ENCODE measurements around the gene NID2.

NID2 gene

GRCh38 chr14:51989293-51990234 lies 79.3 kb downstream of the NID2 start, which contains the start of gene RTRAF:
Gene RTRAF, plus strand, starts transcription at chr14:51989546. Its CDS starts 94 bp downstream, at chr14:51989640.
- no peak for TF ChIP-seq SUZ12 (IDR thresholded peaks at IDR 0.05; ENCODE audit: extremely low read depth, insufficient read depth, insufficient read length)
- TF ChIP-seq YY1 (IDR thresholded peaks at IDR 0.05; ENCODE audit: insufficient read depth, insufficient read length), result no peak
- no peak for TF ChIP-seq ZNF274 (IDR thresholded peaks at IDR 0.05; ENCODE audit: low read depth, low read length)
- H3K36me3 ChIP-seq (ENCODE audit: insufficient read depth, insufficient read length, low read length), result peaks cover 31% of the 10 kb centered on the region
- no peaks in the 10 kb centered on the region for H3K27me3 ChIP-seq (ENCODE audit: insufficient read depth, insufficient read length)
- H3K4me3 ChIP-seq (ENCODE audit: insufficient read length, low read depth), result peak within 1 kb of the TSS; percentile 85
- H3K9ac ChIP-seq (ENCODE audit: insufficient read length, low read depth), result peak within 1 kb of the TSS; percentile 92
- peak; percentile 85 for DNase-seq (ENCODE audit: low read depth, low spot score)
- no peaks in the 10 kb centered on the region for H3K9me3 ChIP-seq (ENCODE audit: insufficient read depth, low read length)
- H3K4me1 ChIP-seq (ENCODE audit: insufficient read depth, insufficient read length), result no peaks in the 10 kb centered on the region

GRCh38 chr14:51988221-51988620 lies 80.6 kb downstream of the NID2 start:
- no peak for TF ChIP-seq SUZ12 (IDR thresholded peaks at IDR 0.05; ENCODE audit: extremely low read depth, insufficient read depth, insufficient read length)
- TF ChIP-seq YY1 (IDR thresholded peaks at IDR 0.05; ENCODE audit: insufficient read depth, insufficient read length), result no peak
- no peak for TF ChIP-seq ZNF274 (IDR thresholded peaks at IDR 0.05; ENCODE audit: low read depth, low read length)
- H3K36me3 ChIP-seq (ENCODE audit: insufficient read depth, insufficient read length, low read length), result peaks cover 20% of the 10 kb centered on the region
- H3K4me3 ChIP-seq (ENCODE audit: insufficient read length, low read depth), result no peak overlapping the region
- H3K4me1 ChIP-seq (ENCODE audit: insufficient read depth, insufficient read length), result no peaks in the 10 kb centered on the region
- no peaks in the 10 kb centered on the region for H3K9me3 ChIP-seq (ENCODE audit: insufficient read depth, low read length)
- no peaks in the 10 kb centered on the region for H3K27me3 ChIP-seq (ENCODE audit: insufficient read depth, insufficient read length)
- DNase-seq (ENCODE audit: low read depth, low spot score), result no peak
- H3K9ac ChIP-seq (ENCODE audit: insufficient read length, low read depth), result no peak overlapping the region

- Histone ChIP-seq H3K4me1 (ENCODE audit: insufficient read depth, insufficient read length) (no peaks in the 10 kb centered on the region), H3K36me3 (ENCODE audit: insufficient read depth, insufficient read length, low read length) (no peaks in the 10 kb centered on the region), H3K9me3 (ENCODE audit: insufficient read depth, low read length) (no peaks in the 10 kb centered on the region), H3K27me3 (ENCODE audit: insufficient read depth, insufficient read length) (peaks cover 6% of the 10 kb centered on the region), H3K9ac (ENCODE audit: insufficient read length, low read depth) (no peak overlapping the region), H3K4me3 (ENCODE audit: insufficient read length, low read depth) (no peak overlapping the region)
- TF ChIP-seq SUZ12 (IDR thresholded peaks at IDR 0.05; ENCODE audit: extremely low read depth, insufficient read depth, insufficient read length), result no peak
- no peak for TF ChIP-seq ZNF274 (IDR thresholded peaks at IDR 0.05; ENCODE audit: low read depth, low read length)
- DNase-seq (ENCODE audit: low read depth, low spot score), result no peak
These were observed 87.5 kb downstream of the NID2 start for GRCh38 chr14:51981218-51981854.

- no peak overlapping the region for H3K4me3 ChIP-seq (ENCODE audit: insufficient read length, low read depth)
These were observed 89.7 kb downstream of the NID2 start for GRCh38 chr14:51979088-51979709.

GRCh38 chr14:51978681-51979085 lies 90.2 kb downstream of the NID2 start:
- Histone ChIP-seq H3K4me3 (ENCODE audit: insufficient read length, low read depth) (no peak overlapping the region), H3K27me3 (ENCODE audit: insufficient read depth, insufficient read length) (peaks cover 6% of the 10 kb centered on the region), H3K9ac (ENCODE audit: insufficient read length, low read depth) (no peak overlapping the region), H3K36me3 (ENCODE audit: insufficient read depth, insufficient read length, low read length) (no peaks in the 10 kb centered on the region), H3K4me1 (ENCODE audit: insufficient read depth, insufficient read length) (no peaks in the 10 kb centered on the region), H3K9me3 (ENCODE audit: insufficient read depth, low read length) (no peaks in the 10 kb centered on the region)
- DNase-seq (ENCODE audit: low read depth, low spot score), result no peak
- TF ChIP-seq YY1 (IDR thresholded peaks at IDR 0.05; ENCODE audit: insufficient read depth, insufficient read length) (no peak), ZNF274 (IDR thresholded peaks at IDR 0.05; ENCODE audit: low read depth, low read length) (no peak), SUZ12 (IDR thresholded peaks at IDR 0.05; ENCODE audit: extremely low read depth, insufficient read depth, insufficient read length) (no peak)

More at GRCh38 chr14:51979088-51979709, 89.7 kb downstream of the NID2 start:
- Histone ChIP-seq H3K9ac (ENCODE audit: insufficient read length, low read depth) (no peak overlapping the region), H3K4me1 (ENCODE audit: insufficient read depth, insufficient read length) (no peaks in the 10 kb centered on the region), H3K9me3 (ENCODE audit: insufficient read depth, low read length) (no peaks in the 10 kb centered on the region), H3K36me3 (ENCODE audit: insufficient read depth, insufficient read length, low read length) (no peaks in the 10 kb centered on the region), H3K27me3 (ENCODE audit: insufficient read depth, insufficient read length) (peaks cover 6% of the 10 kb centered on the region)
- TF ChIP-seq SUZ12 (IDR thresholded peaks at IDR 0.05; ENCODE audit: extremely low read depth, insufficient read depth, insufficient read length), result no peak
- TF ChIP-seq ZNF274 (IDR thresholded peaks at IDR 0.05; ENCODE audit: low read depth, low read length), result no peak
- no peak for TF ChIP-seq YY1 (IDR thresholded peaks at IDR 0.05; ENCODE audit: insufficient read depth, insufficient read length)
- peak; percentile 63 for DNase-seq (ENCODE audit: low read depth, low spot score)

GRCh38 chr14:51977075-51977474 lies 91.8 kb downstream of the NID2 start:
- H3K4me1 ChIP-seq (ENCODE audit: insufficient read depth, insufficient read length), result no peaks in the 10 kb centered on the region
- no peak for DNase-seq (ENCODE audit: low read depth, low spot score)
- no peak overlapping the region for H3K9ac ChIP-seq (ENCODE audit: insufficient read length, low read depth)
- TF ChIP-seq ZNF274 (IDR thresholded peaks at IDR 0.05; ENCODE audit: low read depth, low read length), result no peak
- no peak for TF ChIP-seq SUZ12 (IDR thresholded peaks at IDR 0.05; ENCODE audit: extremely low read depth, insufficient read depth, insufficient read length)
- TF ChIP-seq YY1 (IDR thresholded peaks at IDR 0.05; ENCODE audit: insufficient read depth, insufficient read length), result no peak
- H3K4me3 ChIP-seq (ENCODE audit: insufficient read length, low read depth), result no peak overlapping the region
- H3K9me3 ChIP-seq (ENCODE audit: insufficient read depth, low read length), result no peaks in the 10 kb centered on the region
- H3K36me3 ChIP-seq (ENCODE audit: insufficient read depth, insufficient read length, low read length), result no peaks in the 10 kb centered on the region
- H3K27me3 ChIP-seq (ENCODE audit: insufficient read depth, insufficient read length), result peaks cover 6% of the 10 kb centered on the region
